ENCODE results near the gene GBX1. TPM values are rescaled to one million over a fixed set of nuclear protein-coding genes. Genes with fewer than 3 reads are reported as not detected.

The GBX1 gene
- total RNA-seq, 1 donor from 2014 or later, result not detected

- H3K9ac ChIP-seq, result no peak overlapping the region
- no peak overlapping the region for H3K4me3 Mint-ChIP-seq
- DNase-seq (ENCODE audit: low spot score), result no peak
- H3K36me3 Mint-ChIP-seq, result no peaks in the 10 kb centered on the region
- no peak overlapping the region for H3K4me3 ChIP-seq
- peaks cover 71% of the 10 kb centered on the region for H3K27me3 ChIP-seq
- peaks cover 4% of the 10 kb centered on the region for H3F3A ChIP-seq (ENCODE audit: low read depth)
- no peaks in the 10 kb centered on the region for H3K4me1 ChIP-seq
- H3K27ac ChIP-seq, result no peak overlapping the region
- no peak overlapping the region for H3K27ac Mint-ChIP-seq
- TF ChIP-seq, protein P1, sequence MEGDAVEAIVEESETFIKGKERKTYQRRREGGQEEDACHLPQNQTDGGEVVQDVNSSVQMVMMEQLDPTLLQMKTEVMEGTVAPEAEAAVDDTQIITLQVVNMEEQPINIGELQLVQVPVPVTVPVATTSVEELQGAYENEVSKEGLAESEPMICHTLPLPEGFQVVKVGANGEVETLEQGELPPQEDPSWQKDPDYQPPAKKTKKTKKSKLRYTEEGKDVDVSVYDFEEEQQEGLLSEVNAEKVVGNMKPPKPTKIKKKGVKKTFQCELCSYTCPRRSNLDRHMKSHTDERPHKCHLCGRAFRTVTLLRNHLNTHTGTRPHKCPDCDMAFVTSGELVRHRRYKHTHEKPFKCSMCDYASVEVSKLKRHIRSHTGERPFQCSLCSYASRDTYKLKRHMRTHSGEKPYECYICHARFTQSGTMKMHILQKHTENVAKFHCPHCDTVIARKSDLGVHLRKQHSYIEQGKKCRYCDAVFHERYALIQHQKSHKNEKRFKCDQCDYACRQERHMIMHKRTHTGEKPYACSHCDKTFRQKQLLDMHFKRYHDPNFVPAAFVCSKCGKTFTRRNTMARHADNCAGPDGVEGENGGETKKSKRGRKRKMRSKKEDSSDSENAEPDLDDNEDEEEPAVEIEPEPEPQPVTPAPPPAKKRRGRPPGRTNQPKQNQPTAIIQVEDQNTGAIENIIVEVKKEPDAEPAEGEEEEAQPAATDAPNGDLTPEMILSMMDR (IDR thresholded peaks at IDR 0.05), result peak; percentile 14
- TF ChIP-seq EZH2 (IDR thresholded peaks at IDR 0.05) (no peak), EZH2phosphoT487 (IDR thresholded peaks at IDR 0.05) (no peak)
- H3K27me3 Mint-ChIP-seq (ENCODE audit: insufficient read depth, low read depth), result peaks cover 35% of the 10 kb centered on the region
- no peaks in the 10 kb centered on the region for H3K36me3 ChIP-seq
- no peaks in the 10 kb centered on the region for H4K20me1 ChIP-seq (ENCODE audit: low read depth)
- no peaks in the 10 kb centered on the region for H3K9me3 ChIP-seq (ENCODE audit: low read depth)
- peaks cover 3% of the 10 kb centered on the region for H3K4me1 Mint-ChIP-seq
- H3K79me2 ChIP-seq (ENCODE audit: low read depth), result no peaks in the 10 kb centered on the region
- peaks cover 22% of the 10 kb centered on the region for H3K9me3 Mint-ChIP-seq
- no peak overlapping the region for H2AFZ ChIP-seq (replicated peaks)
- no peak overlapping the region for H3K4me2 ChIP-seq
Measured at GRCh38 chr7:151175793-151176311, 8.4 kb upstream of the GBX1 start.

DNA sequence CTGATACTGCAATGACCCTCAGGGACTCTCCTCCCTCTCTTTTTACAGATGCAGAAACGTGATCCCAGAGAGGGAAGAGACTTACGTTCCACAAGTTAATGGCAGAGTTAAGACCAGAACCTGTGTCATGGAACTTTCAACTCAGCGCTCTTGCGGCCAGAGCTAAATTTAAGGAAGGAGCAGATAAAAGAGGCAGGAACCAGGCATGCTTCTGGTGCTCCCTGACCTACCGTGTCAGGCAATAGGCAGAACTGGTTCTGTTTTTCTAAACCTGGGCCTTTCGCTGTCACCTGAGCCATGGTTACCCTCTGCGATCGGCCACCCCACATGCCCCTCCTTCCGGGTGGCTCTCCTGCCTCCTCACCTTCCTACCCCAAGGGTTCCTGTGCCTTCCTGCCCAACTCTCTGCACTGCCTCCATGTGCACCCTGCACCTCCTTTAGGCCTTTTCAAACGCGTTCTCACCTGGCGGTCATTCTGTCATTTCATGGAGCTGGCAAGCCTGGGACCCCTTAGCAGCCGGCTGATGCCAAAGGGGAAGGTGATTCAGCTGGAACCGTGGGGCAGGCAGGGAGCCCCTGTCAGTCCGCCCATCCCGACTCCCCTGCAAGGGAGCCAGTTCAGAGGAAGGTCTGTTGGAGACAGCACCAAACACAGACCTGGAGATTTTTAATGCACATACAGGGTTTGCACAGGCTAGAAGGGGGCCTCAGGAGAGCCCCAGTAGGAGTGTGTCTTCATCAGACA, 7.7 kb upstream of the GBX1 start:
- no peak overlapping the region for H2AFZ ChIP-seq (replicated peaks)
- H3F3A ChIP-seq (ENCODE audit: low read depth), result peaks cover 4% of the 10 kb centered on the region
- no peak for TF ChIP-seq EZH2phosphoT487 (IDR thresholded peaks at IDR 0.05)
- TF ChIP-seq, protein P1 (IDR thresholded peaks at IDR 0.05), result no peak
- TF ChIP-seq EZH2 (IDR thresholded peaks at IDR 0.05), result no peak
- peaks cover 77% of the 10 kb centered on the region for H3K27me3 ChIP-seq
- no peak overlapping the region for H3K9ac ChIP-seq
- Mint-ChIP-seq H3K9me3 (peaks cover 22% of the 10 kb centered on the region), H3K4me3 (no peak overlapping the region), H3K27ac (no peak overlapping the region), H3K36me3 (no peaks in the 10 kb centered on the region), H3K27me3 (ENCODE audit: insufficient read depth, low read depth) (peaks cover 39% of the 10 kb centered on the region), H3K4me1 (peaks cover 3% of the 10 kb centered on the region)
- no peaks in the 10 kb centered on the region for H3K4me1 ChIP-seq
- no peak overlapping the region for H3K27ac ChIP-seq
- no peak overlapping the region for H3K4me2 ChIP-seq
- no peak overlapping the region for H3K4me3 ChIP-seq
- DNase-seq (ENCODE audit: low spot score), result no peak
- no peaks in the 10 kb centered on the region for H4K20me1 ChIP-seq (ENCODE audit: low read depth)
- H3K36me3 ChIP-seq, result no peaks in the 10 kb centered on the region
- H3K79me2 ChIP-seq (ENCODE audit: low read depth), result no peaks in the 10 kb centered on the region
- no peaks in the 10 kb centered on the region for H3K9me3 ChIP-seq (ENCODE audit: low read depth)

GRCh38 chr7:151174246-151175046, 7.0 kb upstream of the GBX1 start:
- Mint-ChIP-seq H3K36me3 (no peaks in the 10 kb centered on the region), H3K4me3 (no peak overlapping the region), H3K4me1 (peaks cover 3% of the 10 kb centered on the region), H3K27me3 (ENCODE audit: insufficient read depth, low read depth) (peaks cover 46% of the 10 kb centered on the region), H3K9me3 (peaks cover 22% of the 10 kb centered on the region), H3K27ac (no peak overlapping the region)
- H3K9ac ChIP-seq, result no peak overlapping the region
- H3K36me3 ChIP-seq, result no peaks in the 10 kb centered on the region
- no peak overlapping the region for H2AFZ ChIP-seq (replicated peaks)
- peaks cover 5% of the 10 kb centered on the region for H3F3A ChIP-seq (ENCODE audit: low read depth)
- H3K27me3 ChIP-seq, result peaks cover 85% of the 10 kb centered on the region
- no peaks in the 10 kb centered on the region for H3K79me2 ChIP-seq (ENCODE audit: low read depth)
- no peaks in the 10 kb centered on the region for H4K20me1 ChIP-seq (ENCODE audit: low read depth)
- no peak overlapping the region for H3K4me2 ChIP-seq
- no peak overlapping the region for H3K4me3 ChIP-seq
- no peak overlapping the region for H3K27ac ChIP-seq
- no peak for TF ChIP-seq EZH2 (IDR thresholded peaks at IDR 0.05)
- TF ChIP-seq, protein P1 (IDR thresholded peaks at IDR 0.05), result no peak
- no peak for TF ChIP-seq EZH2phosphoT487 (IDR thresholded peaks at IDR 0.05)
- H3K9me3 ChIP-seq (ENCODE audit: low read depth), result no peaks in the 10 kb centered on the region
- no peaks in the 10 kb centered on the region for H3K4me1 ChIP-seq
- no peak for DNase-seq (ENCODE audit: low spot score)

All from neural progenitor cell (in vitro differentiated cells).